Sigmoid colon (tissue), 7 donors: ENCODE results near the gene LCOR. TPM values are rescaled to one million over a fixed set of nuclear protein-coding genes. Genes with fewer than 3 reads are reported as not detected.

Experiments
- DNase-seq: peaks from one replicate; pipeline ENCODE4 v3.0.0-alpha.2; 2019
- H3K27ac ChIP-seq, 4 donors: fragments of 200-600 bp; sonication (generic); one replicate each; pipeline ENCODE4 v1.5.1; 2016 to 2019; ENCODE audit warnings: mild to moderate bottlenecking in 1 of 4
- H3K27me3 ChIP-seq, 3 donors: fragments of 200-600 bp; sonication (generic); one replicate each; pipeline ENCODE4 v1.5.1; 2019; ENCODE audit warnings: mild to moderate bottlenecking in 1 of 3
- H3K36me3 ChIP-seq, 4 donors: fragments of 200-600 bp; sonication (generic); one replicate each; pipeline ENCODE4 v1.5.1; 2016 to 2019
- H3K4me1 ChIP-seq, 4 donors: fragments of 200-600 bp; sonication (generic); one replicate each; pipeline ENCODE4 v1.5.1; 2017 to 2019
- H3K4me3 ChIP-seq, 4 donors: fragments of 200-600 bp; sonication (generic); one replicate each; pipeline ENCODE4 v1.5.1; 2017 to 2019; ENCODE audit warnings: mild to moderate bottlenecking in 2 of 4, moderate library complexity in 1 of 4
- H3K9me3 ChIP-seq, 4 donors: fragments of 200-600 bp in 3 of 4; sonication (generic) in 3 of 4; one replicate each; pipeline versions ENCODE4 v1.5.1 to v1.6.1; 2013 to 2019
- CTCF ChIP-seq, 4 experiments: fragments of 450-650 bp in 3 of 4; fragments of 200-600 bp in 1 of 4; IDR thresholded peaks; one replicate each; pipeline ENCODE4 v1.5.1; 2016 to 2019; ENCODE audit warnings: antibody characterized with exemption in 4 of 4, mild to moderate bottlenecking in 3 of 4, moderate library complexity in 2 of 4
- EP300 ChIP-seq, 4 donors: sonication (generic); formaldehyde crosslinking; IDR thresholded peaks; one replicate each; pipeline ENCODE4 v1.6.1; 2017; ENCODE audit warnings: antibody characterized with exemption in 4 of 4
- POLR2A ChIP-seq, 2 donors: fragments of 450-650 bp; IDR thresholded peaks; one replicate each; pipeline ENCODE4 v1.6.1; 2016; ENCODE audit warnings: antibody characterized with exemption in 2 of 2, mild to moderate bottlenecking in 2 of 2, moderate library complexity in 2 of 2
- POLR2AphosphoS5 ChIP-seq, 4 donors: sonication (generic); formaldehyde crosslinking; IDR thresholded peaks; one replicate each; pipeline ENCODE4 v1.6.1; 2017; ENCODE audit warnings: antibody characterized with exemption in 4 of 4
- WGBS, 2 donors: extraction: QIAGEN DNeasy Blood & Tissue Kit; methylation state at CpG; one replicate each; pipeline ENCODE4 v1.1.7; 2013; 5-methylcytosine and 5-hydroxymethylcytosine counted together
- intact Hi-C: fragments of 100-400 bp; cut with DNase I; formaldehyde crosslinking; loops from one replicate; pipeline ENCODE4 v1.15.1; 2023
- polyA plus RNA-seq, 3 donors: library from polyadenylated mRNA; stranded (reverse); fragments of 200-250 nt; gene quantifications; one replicate each; pipeline ENCODE4 v1.2.3, GENCODE V29; 2013
- small RNA-seq, 3 donors: library from RNA; depleted of rRNA; stranded (forward); fragments of <200 nt; gene quantifications; one replicate each; pipeline ENCODE3, GENCODE V24; 2016
- total RNA-seq, 4 donors: library from RNA; depleted of rRNA; stranded (reverse); fragments of >200 nt; gene quantifications; one replicate each; pipeline ENCODE4 v1.1.0, GENCODE V29; 2016
- donor health status: healthy with polysubstance abuse.
- donor health status: Bipolar disorder and iron deficiency.
- donor health status: healthy.

LCOR gene
- total and polyA plus RNA-seq, 7 donors, result 8.4 to 270 (median 19.6) TPM

- Histone ChIP-seq H3K4me3 (no peak overlapping the region), H3K27me3 (no peaks in the 10 kb centered on the region), H3K36me3 (no peaks in the 10 kb centered on the region), H3K9me3 (no peaks in the 10 kb centered on the region), H3K4me1 (peaks cover 0 to 11% (median 8%) of the 10 kb centered on the region in 4 donors), H3K27ac (no peak overlapping the region)
- DNase-seq, result no peak
- WGBS, 2 donors, result 88 to 91% methylated on average over 5 of the region's 5 CpGs
- intact Hi-C loops, result no loop called here
- TF ChIP-seq POLR2AphosphoS5 (IDR thresholded peaks at IDR 0.05) (no peak), CTCF (IDR thresholded peaks at IDR 0.05) (no peak), EP300 (IDR thresholded peaks at IDR 0.05) (no peak), POLR2A (IDR thresholded peaks at IDR 0.05) (no peak)
These were observed 210.0 kb downstream of the LCOR start for GRCh38 chr10:97042081-97042480.

- no peak for DNase-seq
- H3K36me3 ChIP-seq, result no peaks in the 10 kb centered on the region
- H3K27ac ChIP-seq, result no peak overlapping the region
- WGBS, 2 donors, result 90 to 91% methylated on average over 38 of the region's 38 CpGs
- no peaks in the 10 kb centered on the region for H3K9me3 ChIP-seq
- peaks cover 0 to 3% (median 2%) of the 10 kb centered on the region in 4 donors for H3K4me1 ChIP-seq
- no peaks in the 10 kb centered on the region for H3K27me3 ChIP-seq
- intact Hi-C loops, result no loop called here
- H3K4me3 ChIP-seq, result no peak overlapping the region
- TF ChIP-seq EP300 (IDR thresholded peaks at IDR 0.05) (no peak), POLR2A (IDR thresholded peaks at IDR 0.05) (no peak), CTCF (IDR thresholded peaks at IDR 0.05) (no peak), POLR2AphosphoS5 (IDR thresholded peaks at IDR 0.05) (no peak)
These were observed 210.8 kb downstream of the LCOR start for GRCh38 chr10:97042716-97043562.

- H3K27me3 ChIP-seq, result no peaks in the 10 kb centered on the region
- no peak overlapping the region for H3K27ac ChIP-seq
- no peak for DNase-seq
- no peaks in the 10 kb centered on the region for H3K4me1 ChIP-seq
- intact Hi-C loops, result no loop called here
- H3K4me3 ChIP-seq, result no peak overlapping the region
- TF ChIP-seq POLR2AphosphoS5 (IDR thresholded peaks at IDR 0.05) (no peak), CTCF (IDR thresholded peaks at IDR 0.05) (no peak), EP300 (IDR thresholded peaks at IDR 0.05) (no peak), POLR2A (IDR thresholded peaks at IDR 0.05) (no peak)
- WGBS, 2 donors, result 86% methylated on average over 14 of the region's 14 CpGs
- H3K9me3 ChIP-seq, result no peaks in the 10 kb centered on the region
- H3K36me3 ChIP-seq, result no peaks in the 10 kb centered on the region
These were observed 211.4 kb downstream of the LCOR start for GRCh38 chr10:97043563-97043855.

Small RNAs within 50 kb of the gene (small RNA-seq; reads per million reads assigned to genes)
- gene HMGN2P35, result 0 reads per million in 3 donors
- gene MIR607, result 0 to 0.11 (median 0) reads per million in 3 donors

Other genes starting within 250 kb of the LCOR start
- gene TM9SF3, start 245.3 kb upstream of the LCOR start, total RNA-seq, result 100 to 1,000 TPM; 104 to 115 (median 108) TPM
- gene TM9SF3, start 245.3 kb upstream of the LCOR start, polyA plus RNA-seq, result 10 to 100 TPM; 18.5 to 64.8 (median 25.2) TPM
- gene PIK3AP1, start 111.8 kb upstream of the LCOR start, total RNA-seq, result 10 to 100 TPM in 2 of 4 donors, 1 to 10 TPM in 2; 6.1 to 13.2 (median 9.9) TPM
- gene PIK3AP1, start 111.8 kb upstream of the LCOR start, polyA plus RNA-seq, result 10 to 100 TPM in 2 of 3 donors, 1 to 10 TPM in 1; 7.2 to 22.0 (median 11.6) TPM